GM12878 (cell line): Measurements from ENCODE around the gene STKLD1. TPM values are rescaled to one million over a fixed set of nuclear protein-coding genes. Genes with fewer than 3 reads are reported as not detected.

Experiments
- ATAC-seq: fragments of 200-7000 bp; cut with Tn5 transposase; 3 replicates; pipeline ENCODE4 v1.9.1; 2020; ENCODE audit warnings: mild to moderate bottlenecking, moderate library complexity
- BruUV-seq: library from RNA; stranded (reverse); fragments of 400-500 nt; replicated peaks from 2 replicates; lab custom pipeline; 2021; lab: Mats Ljungman, UMichigan
- CTCF ChIA-PET: fragments of 300-600 bp; sonication (Branson Sonifier 250); formaldehyde crosslinking; extraction: SDS; loops from one replicate; lab custom pipeline; 2021; ENCODE audit warnings: inconsistent platforms; lab: Yijun Ruan, JAX
- POLR2A ChIA-PET: fragments of 350-600 bp; formaldehyde crosslinking; extraction: SDS; loops from one replicate; lab custom pipeline; 2021; ENCODE audit warnings: inconsistent platforms; lab: Charles Lee
- RAD21 ChIA-PET: fragments of 300-600 bp; sonication (Branson Sonifier 250); formaldehyde crosslinking; loops from one replicate; lab custom pipeline; 2023; ENCODE audit warnings: antibody characterized with exemption; ENCODE audit not compliant: unreplicated experiment; lab: Charles Lee
- SMC1A ChIA-PET: fragments of 300-600 bp; sonication (Branson Sonifier 250); formaldehyde crosslinking; loops from one replicate; lab custom pipeline; 2023; ENCODE audit not compliant: unreplicated experiment, uncharacterized antibody; lab: Charles Lee
- DNase-seq: peaks from one replicate; pipeline ENCODE4 v3.0.0-alpha.2; 2011; ENCODE audit warnings: low read depth, low spot score
- FAIRE-seq: peaks from 3 replicates; lab custom pipeline; 2011; peaks lifted over from hg19 to GRCh38; lab: Jason Lieb, UNC
- H2AFZ ChIP-seq: 2 replicates; pipeline ENCODE4 v1.6.0; 2011; ENCODE audit warnings: low read depth, low read length, control low read depth; ENCODE audit not compliant: control insufficient read depth
- H3K27ac ChIP-seq: 2 replicates; pipeline ENCODE4 v1.5.1; 2011; ENCODE audit warnings: control low read depth; ENCODE audit not compliant: control insufficient read depth, insufficient read depth
- H3K27me3 ChIP-seq, 2 experiments: replicated peaks in 1 of 2; 2 replicates each; pipeline versions ENCODE4 v1.6.0 to v1.6.1; 2011; ENCODE audit warnings: low read length in 1 of 2; ENCODE audit not compliant: control insufficient read depth in 2 of 2, insufficient read depth in 2 of 2
- H3K36me3 ChIP-seq, 2 experiments: 2 replicates each; pipeline ENCODE4 v1.5.1; 2011; ENCODE audit warnings: low read length in 1 of 2; ENCODE audit not compliant: control insufficient read depth in 2 of 2, insufficient read depth in 2 of 2
- H3K4me1 ChIP-seq: 2 replicates; pipeline ENCODE4 v1.6.1; 2011; ENCODE audit warnings: mild to moderate bottlenecking, low read length, moderate library complexity, mixed read lengths; ENCODE audit not compliant: control insufficient read depth, insufficient read depth
- H3K4me2 ChIP-seq: 2 replicates; pipeline ENCODE4 v1.6.0; 2011; ENCODE audit warnings: control low read depth; ENCODE audit not compliant: control insufficient read depth, insufficient read depth
- H3K4me3 ChIP-seq: fragments of 200-600 bp; sonication (generic); 2 replicates; pipeline ENCODE4 v1.5.1; 2016
- H3K79me2 ChIP-seq: 2 replicates; pipeline ENCODE4 v1.6.0; 2011; ENCODE audit warnings: low read length; ENCODE audit not compliant: control insufficient read depth, insufficient read depth
- H3K9ac ChIP-seq: 2 replicates; pipeline ENCODE4 v1.8.0; 2011; ENCODE audit warnings: low read length, control low read depth, mixed read lengths; ENCODE audit not compliant: control insufficient read depth, insufficient read depth
- H3K9me3 ChIP-seq: replicated peaks from 3 replicates; pipeline ENCODE4 v1.5.1; 2011; ENCODE audit warnings: mild to moderate bottlenecking, low read length; ENCODE audit not compliant: control insufficient read depth, insufficient read depth
- H4K20me1 ChIP-seq: 2 replicates; pipeline ENCODE4 v1.6.0; 2011; ENCODE audit not compliant: control insufficient read depth, insufficient read depth
- ELK1 ChIP-seq: IDR thresholded peaks from 2 replicates; pipeline ENCODE4 v1.6.1; 2012; ENCODE audit warnings: low read depth, low read length, improper control_type of control experiment
- ETV6 ChIP-seq, 2 experiments: fragments of 450-650 bp in 1 of 2; IDR thresholded peaks in 1 of 2; conservative IDR thresholded peaks in 1 of 2; 2 replicates each; pipeline ENCODE4 v1.6.1; 2014; ENCODE audit warnings: antibody characterized with exemption in 1 of 2, borderline replicate concordance in 1 of 2, low read depth in 1 of 2, mild to moderate bottlenecking in 1 of 2, moderate library complexity in 1 of 2
- IRF3 ChIP-seq: fragments of 450-650 bp; IDR thresholded peaks from 2 replicates; pipeline ENCODE4 v1.6.1; 2014; ENCODE audit warnings: mild to moderate bottlenecking
- IRF5 ChIP-seq: fragments of 450-650 bp; IDR thresholded peaks from 2 replicates; pipeline ENCODE4 v1.6.1; 2017; ENCODE audit warnings: borderline replicate concordance
- POU2F2 ChIP-seq: IDR thresholded peaks from 3 replicates; pipeline ENCODE4 v1.6.1; 2011; ENCODE audit warnings: low read depth, mild to moderate bottlenecking, low read length, borderline replicate concordance
- RELA ChIP-seq: fragments of 450-650 bp; IDR thresholded peaks from 2 replicates; pipeline ENCODE4 v1.8.0; 2014; ENCODE audit warnings: borderline replicate concordance; ENCODE audit not compliant: partially characterized antibody
- SMAD1 ChIP-seq: fragments of 450-650 bp; IDR thresholded peaks from 2 replicates; pipeline ENCODE4 v1.6.1; 2018; ENCODE audit warnings: mild to moderate bottlenecking, low read depth; ENCODE audit not compliant: partially characterized antibody
- WGBS: methylation state at CpG from one replicate; pipeline ENCODE4 v1.1.6; 2016; ENCODE audit warnings: low lambda C conversion rate; ENCODE audit not compliant: insufficient replicate concordance, insufficient coverage; ENCODE audit errors: missing lambda C conversion rate; 5-methylcytosine and 5-hydroxymethylcytosine counted together
- in situ Hi-C: fragments of 300-500 bp; cut with MboI; formaldehyde crosslinking; loops from 9 replicates; pipeline ENCODE4 v1.14.3; 2018; ENCODE audit warnings: mixed read lengths
- intact Hi-C: fragments of 100-400 bp; cut with micrococcal nuclease; formaldehyde crosslinking; loops from one replicate; pipeline ENCODE4 v1.14.2; 2022; ENCODE audit not compliant: unreplicated experiment
- polyA plus RNA-seq, 11 experiments: library from polyadenylated mRNA; depleted of rRNA in 4 of 11; unstranded in 6 of 11; stranded (reverse) in 5 of 11; fragments of >200 nt; fragmentation: Nextera tagmentation in 4 of 11; fragmentation: Illumina TruSeq in 1 of 11; extraction: Ambion mirVana in 4 of 11; extraction: Trizol in 1 of 11; gene quantifications; 1 replicate in 1 of 11; 2 replicates in 10 of 11; pipeline versions ENCODE4 v1.2.1 to v1.2.3, GENCODE V29; 2011 to 2016; ENCODE audit warnings: inconsistent platforms in 2 of 11, missing spikeins in 2 of 11, low read depth in 1 of 11
- total RNA-seq, 4 experiments: library from RNA; depleted of rRNA in 3 of 4; stranded (reverse); fragments of >200 nt in 3 of 4; fragmentation: Illumina TruSeq in 1 of 4; extraction: Trizol in 1 of 4; gene quantifications; 2 replicates each; pipeline versions ENCODE4 v1.2.1 to v1.2.3, GENCODE V29; 2013 to 2021

Gene STKLD1
- total and polyA plus RNA-seq, 10 of the 15 experiments (the other 5 are each of a cell fraction or from before 2014, with no cell fraction given), result 0.07 to 0.40 (median 0.29) TPM; not detected in 4

- peak overlapping the region; percentile 80; the same call in 1 of the 2 replicates for H3K9ac ChIP-seq
- POLR2A ChIA-PET, result interaction anchor here (0.6 to 2.2 kb wide), 3 partner anchors 40 to 644 kb away, joined by 3 to 7 read pairs (median 3); partner anchors contain the start of genes CACFD1 and SLC2A6
- intact Hi-C loops, result loop anchor here (5.0 kb wide), 2 partner anchors 42 to 58 kb away; partner anchors contain the start of genes SLC2A6, STKLD1 and SURF4
- peaks cover 42% of the 10 kb centered on the region for H3K79me2 ChIP-seq
- no peak for FAIRE-seq
- DNase-seq, result no peak
- no peak for ATAC-seq
- WGBS, result 87% methylated on average over 13 of the region's 13 CpGs
- H3K27ac ChIP-seq, result no peak overlapping the region; the same call in 1 of the 2 replicates
- H3K4me2 ChIP-seq, result peak overlapping the region; percentile 56
- RAD21 ChIA-PET, result no interaction called here
- no peaks in the 10 kb centered on the region for H4K20me1 ChIP-seq
- H3K9me3 ChIP-seq, result no peaks in the 10 kb centered on the region; the same call in 1 of the 3 replicates
- CTCF ChIA-PET, result interaction anchor here (1.2 to 1.5 kb wide), 3 partner anchors 9 to 18 kb away, joined by 3 read pairs; no protein-coding TSS in a partner anchor
- H3K27me3 ChIP-seq, result no peaks in the 10 kb centered on the region
- no peak overlapping the region for H2AFZ ChIP-seq
- peak overlapping the region; percentile 89 for H3K4me3 ChIP-seq
- BruUV-seq, result no TSS peak
- peaks cover 51% of the 10 kb centered on the region for H3K4me1 ChIP-seq
- SMC1A ChIA-PET, result interaction anchor here (0.9 to 1.5 kb wide), 2 partner anchors 57 to 59 kb away, joined by 3 read pairs; no protein-coding TSS in a partner anchor
- no peak for TF ChIP-seq SMAD1
- TF ChIP-seq RELA, result no peak
- no peak for TF ChIP-seq ETV6 (conservative IDR thresholded peaks at IDR 0.05 in 1 of 2, IDR thresholded peaks at IDR 0.05 in 1 of 2; ENCODE audit: borderline replicate concordance in 1 of 2, low read depth in 1 of 2)
- TF ChIP-seq ELK1, result no peak
- no peak for TF ChIP-seq POU2F2
- no peak for TF ChIP-seq IRF3
- TF ChIP-seq IRF5, result no peak
- in situ Hi-C loops, result no loop called here
- H3K36me3 ChIP-seq, result peaks cover 4 to 5% of the 10 kb centered on the region in 2 experiments; a peak in 3 of 4 replicates
Observed at GRCh38 chr9:133419005-133419404, 42.8 kb downstream of the STKLD1 start.
